ENCODE data around the gene GDF7.

The GDF7 gene

GRCh38 chr2:20646446-20646845, 20.5 kb upstream of the GDF7 start:
- DNase-seq = no peak

- no peak for DNase-seq
These were observed 19.7 kb upstream of the GDF7 start for GRCh38 chr2:20647211-20647610.

- no peak for DNase-seq
These were observed 19.2 kb upstream of the GDF7 start for GRCh38 chr2:20647738-20648137.

GRCh38 chr2:20648206-20648605, 18.7 kb upstream of the GDF7 start:
- no peak for DNase-seq

GRCh38 chr2:20648831-20649230, 18.1 kb upstream of the GDF7 start:
- no peak for DNase-seq

- DNase-seq = no peak
These were observed 17.4 kb upstream of the GDF7 start for GRCh38 chr2:20649576-20649975.

- no peak for DNase-seq
These were observed 17.0 kb upstream of the GDF7 start for GRCh38 chr2:20649976-20650375.

GRCh38 chr2:20650393-20650876, 16.5 kb upstream of the GDF7 start:
- peak; percentile 16 for DNase-seq

- peak; percentile 87 for DNase-seq
These were observed 15.8 kb upstream of the GDF7 start, which contains the start of gene HS1BP3 for GRCh38 chr2:20650877-20651730. HS1BP3 (minus strand) TSS chr2:20651098; CDS start chr2:20651063, 35 bp downstream.

- DNase-seq = no peak
These were observed 15.2 kb upstream of the GDF7 start for GRCh38 chr2:20651731-20652099.

GRCh38 chr2:20652141-20652540, 14.8 kb upstream of the GDF7 start:
- DNase-seq = no peak

- DNase-seq = no peak
These were observed 14.0 kb upstream of the GDF7 start for GRCh38 chr2:20652673-20653575.

GRCh38 chr2:20653695-20654534, 13.0 kb upstream of the GDF7 start:
- no peak for DNase-seq

GRCh38 chr2:20654535-20654813, 12.5 kb upstream of the GDF7 start:
- DNase-seq = no peak

- DNase-seq = no peak
These were observed 10.4 kb upstream of the GDF7 start for GRCh38 chr2:20656561-20656960.

GRCh38 chr2:20657522-20658235, 9.3 kb upstream of the GDF7 start:
- DNase-seq = no peak

GRCh38 chr2:20660506-20661420, 6.2 kb upstream of the GDF7 start:
- no peak for DNase-seq

- peak; percentile 53 for DNase-seq
These were observed 5.3 kb upstream of the GDF7 start for GRCh38 chr2:20661421-20662307.

GRCh38 chr2:20662308-20662937, 4.5 kb upstream of the GDF7 start:
- DNase-seq = no peak

All from stimulated activated CD4-positive, alpha-beta T cell treated with anti-CD3 and anti-CD28 coated beads, Interleukin-4, amount 100 ng/mL, for 1 hour (primary cell).